ENCODE results near the gene DBX1. TPM values are rescaled to one million over a fixed set of nuclear protein-coding genes. Genes with fewer than 3 reads are reported as not detected.
"Not testable (repeated sequence)": the region's sequence is repeated elsewhere in the genome, so short reads cannot be mapped to it uniquely, and the experiment has no call there.

The DBX1 gene, protein sequence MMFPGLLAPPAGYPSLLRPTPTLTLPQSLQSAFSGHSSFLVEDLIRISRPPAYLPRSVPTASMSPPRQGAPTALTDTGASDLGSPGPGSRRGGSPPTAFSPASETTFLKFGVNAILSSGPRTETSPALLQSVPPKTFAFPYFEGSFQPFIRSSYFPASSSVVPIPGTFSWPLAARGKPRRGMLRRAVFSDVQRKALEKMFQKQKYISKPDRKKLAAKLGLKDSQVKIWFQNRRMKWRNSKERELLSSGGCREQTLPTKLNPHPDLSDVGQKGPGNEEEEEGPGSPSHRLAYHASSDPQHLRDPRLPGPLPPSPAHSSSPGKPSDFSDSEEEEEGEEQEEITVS
- total RNA-seq, result not detected

DNA sequence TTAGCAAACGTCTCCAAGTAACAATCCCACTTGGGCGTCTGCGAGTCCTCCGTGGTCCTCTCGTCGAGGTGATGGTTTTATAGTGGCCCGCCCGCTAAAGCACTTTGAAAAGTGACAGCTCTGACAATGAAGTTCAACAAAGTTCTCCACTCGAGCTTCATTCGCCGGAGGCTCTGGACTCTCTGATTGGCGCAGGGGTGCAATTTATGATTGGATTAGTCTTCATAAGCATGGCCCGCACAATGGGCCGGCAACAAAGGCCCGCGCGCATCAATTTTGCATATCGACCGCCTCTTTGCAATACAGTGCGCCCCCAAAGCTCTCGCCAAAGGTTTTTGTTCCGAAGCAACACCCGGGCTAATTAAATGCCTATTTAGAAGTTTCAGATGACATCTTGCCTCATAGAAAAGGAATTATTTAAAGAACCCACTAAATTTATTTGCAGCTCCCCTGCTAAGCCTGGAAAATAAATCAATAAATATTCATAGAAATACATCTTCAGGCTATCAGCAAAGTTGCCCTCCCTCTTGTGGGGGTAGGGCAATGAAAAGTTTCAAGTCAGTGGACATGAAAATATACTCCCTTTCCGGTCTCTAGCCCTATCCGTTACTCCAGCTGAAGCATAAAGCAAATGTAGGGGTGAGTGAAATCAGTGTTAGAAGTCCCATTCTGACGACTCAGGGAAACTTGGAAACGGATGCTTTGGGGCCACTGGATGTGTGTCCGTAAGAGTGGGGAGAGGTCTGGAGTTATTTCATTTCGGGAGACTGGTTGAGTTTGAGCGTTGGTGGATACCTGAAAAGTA is at the start of gene DBX1:
Gene DBX1, minus strand, starts transcription at position 51 of the 805 bp plus-strand sequence. CDS start 151 bp downstream, outside the sequence.
- Mint-ChIP-seq H3K4me3 (no peak within 1 kb of the TSS), H3K4me1 (peaks cover 30% of the 10 kb centered on the region)
- CTCF ChIA-PET, result interaction anchor here (1.9 kb wide), 1 partner anchor 28 kb away, joined by 6 read pairs; no protein-coding TSS in a partner anchor

DNA sequence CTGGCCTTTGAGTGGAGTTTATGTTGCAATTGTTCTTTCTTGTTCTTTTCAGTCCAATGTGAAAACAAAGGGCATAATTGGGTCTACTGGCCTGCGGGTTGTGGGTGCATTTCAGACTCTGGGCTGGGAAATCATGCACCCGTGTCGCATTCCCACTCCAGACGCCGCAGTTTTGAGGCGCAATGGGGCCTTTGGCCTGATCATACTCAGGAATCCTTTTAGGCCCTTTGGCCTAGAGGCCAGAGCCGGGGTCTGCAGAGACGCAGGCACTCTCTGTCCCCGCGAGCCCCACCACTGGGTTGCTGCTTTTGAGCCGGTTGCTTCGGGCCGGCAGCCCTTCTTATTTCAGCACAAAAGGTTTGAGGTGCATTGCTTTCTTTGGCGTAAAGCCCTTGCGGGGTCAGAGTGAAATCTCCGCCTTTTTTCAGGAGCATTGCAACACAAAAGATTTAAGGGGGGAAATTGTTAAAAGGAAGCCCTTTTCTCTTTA is 48.4 kb upstream of the DBX1 start:
- H3K9me3 Mint-ChIP-seq, result no peaks in the 10 kb centered on the region
- POLR2A ChIA-PET, result no interaction called here
- H3K4me3 Mint-ChIP-seq, result no peak overlapping the region
- DNase-seq, result no peak
- H3K27me3 Mint-ChIP-seq, result peaks cover 48% of the 10 kb centered on the region
- no peak overlapping the region for H3K27ac Mint-ChIP-seq
- peaks cover 3% of the 10 kb centered on the region for H3K4me1 Mint-ChIP-seq
- CTCF ChIA-PET, result no interaction called here
- no peaks in the 10 kb centered on the region for H3K36me3 Mint-ChIP-seq (ENCODE audit: low read depth)

More for the DNA sequence above, at the start of gene DBX1:
- Mint-ChIP-seq H3K36me3 (ENCODE audit: low read depth) (peaks cover 22% of the 10 kb centered on the region), H3K9me3 (peaks cover 3% of the 10 kb centered on the region), H3K27ac (peak within 1 kb of the TSS; percentile 30), H3K27me3 (peaks cover 86% of the 10 kb centered on the region)
- POLR2A ChIA-PET, result no interaction called here
- no peak for DNase-seq

DNA sequence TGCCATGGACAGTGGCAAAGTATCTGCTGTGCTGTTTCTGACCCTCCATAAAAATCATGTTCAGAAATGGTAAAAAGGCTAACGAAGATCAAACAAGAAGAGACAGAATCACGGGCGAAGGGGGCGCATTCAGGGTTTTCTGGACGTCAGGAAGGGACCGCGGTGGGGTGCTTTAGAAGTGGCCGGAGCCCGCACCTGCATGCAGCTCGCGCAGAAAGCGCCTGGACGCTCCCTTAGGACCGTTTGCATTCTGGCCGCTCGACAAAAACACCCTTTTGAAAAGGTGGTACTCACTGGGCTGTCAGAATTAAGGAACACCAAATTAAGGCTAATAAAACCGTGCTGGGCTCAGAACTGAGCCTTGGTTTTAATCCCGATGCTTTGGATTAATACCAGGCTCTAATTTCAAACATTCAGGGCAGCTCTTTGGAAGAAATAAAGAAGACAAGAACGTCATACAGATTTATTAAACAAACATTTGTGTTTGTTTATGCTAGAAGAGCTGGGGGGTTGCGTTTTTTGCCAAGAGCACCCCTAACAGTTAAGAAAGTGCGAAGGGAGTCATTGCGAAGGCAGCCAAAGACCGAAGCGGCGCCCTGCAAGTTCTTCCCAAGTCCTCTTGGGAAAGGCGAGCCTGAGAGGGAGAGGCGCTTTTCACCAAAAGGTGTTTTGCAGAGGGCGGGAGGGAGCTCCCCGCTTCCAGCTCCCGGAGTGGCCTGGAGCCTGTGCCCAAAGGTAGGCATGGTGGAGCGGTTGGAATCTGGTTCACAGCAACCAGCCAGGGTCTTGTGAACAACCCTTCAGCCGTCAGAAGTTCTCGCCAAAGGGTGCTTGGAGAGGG is 47.7 kb upstream of the DBX1 start:
- Mint-ChIP-seq H3K27ac (no peak overlapping the region), H3K36me3 (ENCODE audit: low read depth) (no peaks in the 10 kb centered on the region), H3K4me1 (peaks cover 3% of the 10 kb centered on the region), H3K9me3 (no peaks in the 10 kb centered on the region), H3K27me3 (peaks cover 49% of the 10 kb centered on the region), H3K4me3 (no peak overlapping the region)
- ChIA-PET POLR2A (no interaction called here), CTCF (no interaction called here)
- DNase-seq, result no peak

DNA sequence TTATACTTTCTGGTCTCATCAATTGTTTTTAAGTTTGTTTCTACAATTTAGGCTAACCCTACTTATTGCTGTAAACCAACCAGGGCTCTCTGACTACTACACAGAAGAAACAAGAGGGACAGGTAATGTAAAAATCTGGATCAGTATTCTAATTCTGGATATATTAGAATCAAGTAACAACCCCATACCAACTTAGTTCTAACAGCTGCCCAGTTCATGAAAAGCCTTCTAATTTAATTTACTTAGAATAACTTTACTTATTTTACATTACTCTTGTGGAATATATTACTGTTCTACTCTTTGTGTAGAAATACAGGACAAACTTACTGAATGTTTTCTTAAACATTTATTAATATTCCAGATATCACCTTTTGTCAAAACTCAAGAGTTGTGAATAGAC is 45.5 kb upstream of the DBX1 start:
- ChIA-PET POLR2A (no interaction called here), CTCF (no interaction called here)
- peaks cover 3% of the 10 kb centered on the region for H3K4me1 Mint-ChIP-seq
- H3K4me3 Mint-ChIP-seq, result no peak overlapping the region
- H3K27ac Mint-ChIP-seq, result no peak overlapping the region
- no peak for DNase-seq
- H3K9me3 Mint-ChIP-seq, result no peaks in the 10 kb centered on the region
- H3K36me3 Mint-ChIP-seq (ENCODE audit: low read depth), result no peaks in the 10 kb centered on the region
- H3K27me3 Mint-ChIP-seq, result peaks cover 50% of the 10 kb centered on the region

DNA sequence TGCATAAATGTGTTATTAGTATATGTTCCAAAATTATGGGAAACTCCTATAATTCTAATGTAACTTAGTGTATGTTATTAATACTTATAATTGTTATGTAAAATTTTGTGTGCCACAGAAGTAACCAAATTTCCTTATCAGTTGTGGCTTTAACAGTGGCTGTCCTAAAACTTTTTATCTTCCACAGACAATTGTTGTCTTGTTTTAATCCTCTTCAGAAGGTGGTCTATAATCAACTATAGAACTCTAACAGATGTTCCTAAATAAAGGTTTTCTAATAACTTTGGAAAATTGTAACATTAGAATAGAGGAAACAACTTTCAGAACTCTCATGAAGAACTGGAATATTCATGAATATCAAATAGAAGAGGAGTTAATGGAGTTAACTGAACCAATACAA is 44.4 kb upstream of the DBX1 start:
- Mint-ChIP-seq H3K4me3 (no peak overlapping the region), H3K4me1 (peaks cover 3% of the 10 kb centered on the region), H3K9me3 (no peaks in the 10 kb centered on the region), H3K27me3 (peaks cover 49% of the 10 kb centered on the region), H3K27ac (no peak overlapping the region), H3K36me3 (ENCODE audit: low read depth) (no peaks in the 10 kb centered on the region)
- POLR2A ChIA-PET, result no interaction called here
- CTCF ChIA-PET, result no interaction called here
- DNase-seq, result no peak

DNA sequence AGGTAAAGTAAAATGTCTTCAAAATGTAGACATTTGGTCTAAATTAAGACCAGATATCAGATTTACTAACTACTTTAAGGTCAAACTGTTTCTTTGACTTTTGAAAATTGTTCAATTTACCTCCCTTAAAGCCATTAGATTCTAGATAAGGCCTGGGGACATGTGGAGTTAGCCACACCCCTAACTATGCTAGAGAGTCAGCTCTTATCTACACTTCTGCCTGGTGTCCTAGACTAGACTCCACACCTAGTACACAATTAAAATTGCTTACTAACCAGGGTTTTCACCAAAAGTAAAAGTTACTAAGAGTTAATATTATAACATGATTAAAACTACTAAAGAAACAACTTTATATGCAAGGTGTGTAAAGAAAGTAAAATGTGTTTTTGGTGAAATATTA is 43.6 kb upstream of the DBX1 start:
- H3K36me3 Mint-ChIP-seq (ENCODE audit: low read depth), result no peaks in the 10 kb centered on the region
- H3K9me3 Mint-ChIP-seq, result no peaks in the 10 kb centered on the region
- H3K27me3 Mint-ChIP-seq, result peaks cover 42% of the 10 kb centered on the region
- ChIA-PET POLR2A (no interaction called here), CTCF (no interaction called here)
- DNase-seq, result no peak
- peaks cover 3% of the 10 kb centered on the region for H3K4me1 Mint-ChIP-seq
- H3K27ac Mint-ChIP-seq, result no peak overlapping the region
- H3K4me3 Mint-ChIP-seq, result no peak overlapping the region

DNA sequence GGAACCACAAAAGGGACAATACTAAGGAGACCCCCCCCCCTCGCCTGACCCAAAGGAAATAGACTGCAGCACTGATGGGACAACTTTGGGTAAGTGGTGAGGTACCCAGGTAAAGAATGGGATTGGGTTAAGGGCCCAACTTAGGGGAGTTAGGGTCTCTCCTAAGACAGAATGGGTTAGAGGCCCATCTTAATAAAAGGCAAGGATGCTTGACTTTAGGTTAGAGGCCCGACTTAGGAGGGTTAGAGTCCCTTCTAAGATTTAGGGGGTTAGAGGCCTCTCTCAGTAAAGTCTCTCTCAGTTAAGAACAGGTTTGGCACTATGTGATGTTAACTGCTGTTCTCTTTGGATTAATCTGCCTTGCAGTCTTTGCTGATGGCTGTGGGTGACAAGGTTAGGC is 41.0 kb upstream of the DBX1 start:
- Mint-ChIP-seq H3K4me1 (peaks cover 9% of the 10 kb centered on the region), H3K27ac (no peak overlapping the region), H3K36me3 (ENCODE audit: low read depth) (no peaks in the 10 kb centered on the region), H3K9me3 (no peaks in the 10 kb centered on the region), H3K27me3 (peaks cover 31% of the 10 kb centered on the region), H3K4me3 (no peak overlapping the region)
- ChIA-PET CTCF (no interaction called here), POLR2A (no interaction called here)
- DNase-seq, result no peak

DNA sequence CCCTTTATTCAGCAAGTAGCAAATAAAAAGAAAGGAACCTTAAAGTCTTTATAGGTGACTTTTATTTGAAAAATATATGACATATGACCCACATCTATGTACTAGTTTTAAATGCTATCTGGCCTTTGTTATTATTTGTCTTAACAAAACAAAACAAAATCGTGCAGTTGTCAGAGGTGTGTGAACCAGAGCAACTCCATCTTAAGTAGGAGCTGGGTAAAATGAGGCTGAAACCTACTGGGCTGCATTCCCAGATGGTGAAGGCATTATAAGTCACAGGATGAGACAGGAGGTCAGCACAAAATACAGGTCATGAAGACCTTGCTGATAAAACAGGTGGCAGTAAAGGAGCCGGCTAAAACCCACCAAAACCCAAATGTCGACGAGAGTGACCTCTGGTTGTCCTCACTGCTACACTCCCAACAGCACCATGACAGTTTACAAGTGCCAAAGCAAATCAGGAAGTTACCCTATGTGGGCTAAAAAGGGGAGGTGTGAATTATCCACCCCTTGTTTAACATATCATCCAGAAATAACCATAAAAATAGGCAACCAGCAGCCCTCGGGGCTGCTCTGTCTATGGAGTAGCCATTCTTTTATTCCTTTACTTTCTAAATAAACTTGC is 40.2 kb upstream of the DBX1 start:
- peaks cover 27% of the 10 kb centered on the region for H3K27me3 Mint-ChIP-seq
- H3K36me3 Mint-ChIP-seq (ENCODE audit: low read depth); H3K4me1 Mint-ChIP-seq; DNase-seq; H3K27ac Mint-ChIP-seq; POLR2A ChIA-PET; H3K9me3 Mint-ChIP-seq; H3K4me3 Mint-ChIP-seq; CTCF ChIA-PET: not testable (repeated sequence)

DNA sequence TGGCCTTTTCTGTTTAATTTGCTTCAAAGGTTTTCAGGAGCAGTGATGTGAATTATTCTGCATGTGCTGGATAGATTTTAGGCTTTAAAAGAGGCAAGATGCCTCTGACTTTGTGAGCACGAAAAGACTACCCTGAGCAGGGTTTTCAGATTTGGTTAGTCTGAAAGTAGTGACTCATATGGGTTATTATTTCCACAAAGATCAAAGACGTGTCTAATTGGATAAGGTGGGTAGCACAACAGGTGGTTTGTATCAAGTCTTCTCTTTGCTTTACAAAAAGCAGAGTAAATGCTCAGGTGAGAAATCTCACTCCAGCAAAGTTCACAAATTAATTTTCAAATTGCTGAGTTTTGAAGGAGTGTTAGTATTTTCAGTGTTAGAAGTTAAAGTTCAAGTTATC is 37.6 kb upstream of the DBX1 start:
- POLR2A ChIA-PET, result no interaction called here
- H3K27me3 Mint-ChIP-seq, result peaks cover 26% of the 10 kb centered on the region
- no peak for DNase-seq
- peaks cover 9% of the 10 kb centered on the region for H3K4me1 Mint-ChIP-seq
- CTCF ChIA-PET, result no interaction called here
- H3K36me3 Mint-ChIP-seq (ENCODE audit: low read depth), result no peaks in the 10 kb centered on the region
- no peak overlapping the region for H3K27ac Mint-ChIP-seq
- H3K9me3 Mint-ChIP-seq, result no peaks in the 10 kb centered on the region
- H3K4me3 Mint-ChIP-seq, result no peak overlapping the region

DNA sequence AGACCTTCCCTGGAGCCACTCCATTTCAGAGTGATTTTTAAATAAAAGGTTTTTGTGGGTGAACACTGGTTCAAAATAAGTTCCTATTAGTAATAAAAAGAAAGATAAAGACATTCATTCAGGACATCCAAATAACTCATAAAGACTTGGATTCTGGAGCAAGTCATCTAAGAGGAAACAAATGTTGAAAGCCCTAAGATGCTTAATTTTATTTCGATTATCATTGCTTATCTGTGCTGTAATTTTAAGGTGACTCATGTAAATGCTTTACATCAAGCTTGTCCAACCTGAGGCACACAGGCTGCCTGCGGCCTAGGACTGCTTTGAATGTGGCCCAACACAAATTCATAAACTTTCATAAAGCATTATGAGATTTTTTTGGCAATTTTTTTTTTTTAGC is 34.2 kb upstream of the DBX1 start:
- CTCF ChIA-PET, result interaction anchor here (1.5 kb wide), 1 partner anchor 65 kb away, joined by 4 read pairs; no protein-coding TSS in a partner anchor
- H3K36me3 Mint-ChIP-seq (ENCODE audit: low read depth), result no peaks in the 10 kb centered on the region

DNA sequence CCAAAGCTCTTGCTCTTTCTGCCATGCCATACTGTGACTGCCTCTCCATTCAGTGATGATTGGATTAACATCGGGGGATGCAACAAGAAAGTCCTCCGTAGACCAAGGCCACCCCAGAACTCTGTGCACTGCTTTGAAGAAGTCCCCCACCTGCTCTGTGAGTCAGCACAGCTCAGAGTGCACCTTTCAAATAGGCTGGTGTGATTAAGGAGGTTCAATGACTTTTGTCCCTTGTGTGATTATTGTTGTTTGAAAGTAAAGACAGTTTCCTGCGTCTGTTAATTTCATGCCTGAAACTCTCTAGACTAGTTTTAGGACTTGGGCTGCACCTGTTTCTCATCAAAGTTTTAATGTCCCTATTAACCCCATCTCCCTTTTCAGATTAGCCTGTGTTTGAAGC is 33.0 kb upstream of the DBX1 start:
- Mint-ChIP-seq H3K27ac (no peak overlapping the region), H3K4me3 (no peak overlapping the region), H3K4me1 (peaks cover 9% of the 10 kb centered on the region), H3K27me3 (peaks cover 14% of the 10 kb centered on the region), H3K36me3 (ENCODE audit: low read depth) (no peaks in the 10 kb centered on the region), H3K9me3 (no peaks in the 10 kb centered on the region)
- DNase-seq, result no peak
- ChIA-PET CTCF (interaction anchor here (1.5 kb wide), 1 partner anchor 64 kb away, joined by 4 read pairs; no protein-coding TSS in a partner anchor), POLR2A (no interaction called here)

More for the DNA sequence above, 34.2 kb upstream of the DBX1 start:
- Mint-ChIP-seq H3K9me3 (no peaks in the 10 kb centered on the region), H3K27ac (no peak overlapping the region), H3K4me1 (peaks cover 9% of the 10 kb centered on the region), H3K4me3 (no peak overlapping the region), H3K27me3 (peaks cover 15% of the 10 kb centered on the region)
- POLR2A ChIA-PET, result no interaction called here
- no peak for DNase-seq

DNA sequence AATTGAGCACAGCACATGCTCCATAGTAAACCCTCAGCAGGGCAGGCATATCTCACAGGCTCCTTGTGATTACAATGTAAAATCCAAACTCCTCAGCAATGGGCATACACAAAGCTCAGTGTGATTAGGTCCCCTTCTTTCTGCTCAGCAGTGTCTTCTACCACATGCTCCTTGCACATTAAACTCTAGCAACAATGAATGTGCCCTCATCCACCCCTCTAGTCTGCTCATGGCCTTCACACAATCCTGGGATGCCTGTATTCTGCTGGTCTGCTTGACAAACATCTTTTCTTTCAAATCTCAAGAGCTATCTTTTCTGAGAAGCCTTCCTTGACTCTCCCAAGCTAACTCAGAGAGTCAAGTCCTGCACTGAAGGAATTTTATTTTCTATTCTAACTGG is 32.4 kb upstream of the DBX1 start:
- Mint-ChIP-seq H3K27ac (no peak overlapping the region), H3K4me1 (peaks cover 7% of the 10 kb centered on the region), H3K27me3 (peaks cover 9% of the 10 kb centered on the region), H3K9me3 (no peaks in the 10 kb centered on the region), H3K4me3 (no peak overlapping the region), H3K36me3 (ENCODE audit: low read depth) (no peaks in the 10 kb centered on the region)
- ChIA-PET CTCF (no interaction called here), POLR2A (no interaction called here)
- no peak for DNase-seq

DNA sequence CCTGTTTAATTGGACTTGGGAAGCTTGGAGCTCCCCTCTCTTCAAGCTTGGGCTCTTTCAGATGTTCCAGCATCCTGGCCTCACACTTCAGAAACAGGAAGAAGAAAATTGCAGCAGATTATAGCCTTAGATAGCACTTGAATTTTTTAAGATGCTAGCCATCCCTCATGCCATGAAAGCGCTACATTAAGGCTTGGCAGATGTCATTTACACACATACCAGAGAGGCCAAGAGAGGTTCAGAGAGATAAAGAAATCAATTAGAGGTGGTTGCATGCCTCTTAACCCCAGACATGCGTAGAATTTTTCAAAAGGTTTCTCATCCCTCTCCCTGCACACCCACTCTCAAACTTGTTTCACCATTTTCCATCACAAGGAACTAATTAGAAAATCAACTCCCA is 31.9 kb upstream of the DBX1 start:
- CTCF ChIA-PET, result no interaction called here
- H3K4me3 Mint-ChIP-seq, result no peak overlapping the region
- H3K36me3 Mint-ChIP-seq (ENCODE audit: low read depth), result no peaks in the 10 kb centered on the region
- no peak for DNase-seq
- no peak overlapping the region for H3K27ac Mint-ChIP-seq
- H3K4me1 Mint-ChIP-seq, result peaks cover 4% of the 10 kb centered on the region
- H3K27me3 Mint-ChIP-seq, result peaks cover 10% of the 10 kb centered on the region
- no peaks in the 10 kb centered on the region for H3K9me3 Mint-ChIP-seq
- POLR2A ChIA-PET, result no interaction called here
